NCI-H82 (cell line): Measurements from ENCODE around the gene NELL1.

ENCODE experiments used
- DNase-seq: peaks from one replicate; lab custom pipeline; 2025; lab: John Stamatoyannopoulos, UW

The NELL1 gene

DNA sequence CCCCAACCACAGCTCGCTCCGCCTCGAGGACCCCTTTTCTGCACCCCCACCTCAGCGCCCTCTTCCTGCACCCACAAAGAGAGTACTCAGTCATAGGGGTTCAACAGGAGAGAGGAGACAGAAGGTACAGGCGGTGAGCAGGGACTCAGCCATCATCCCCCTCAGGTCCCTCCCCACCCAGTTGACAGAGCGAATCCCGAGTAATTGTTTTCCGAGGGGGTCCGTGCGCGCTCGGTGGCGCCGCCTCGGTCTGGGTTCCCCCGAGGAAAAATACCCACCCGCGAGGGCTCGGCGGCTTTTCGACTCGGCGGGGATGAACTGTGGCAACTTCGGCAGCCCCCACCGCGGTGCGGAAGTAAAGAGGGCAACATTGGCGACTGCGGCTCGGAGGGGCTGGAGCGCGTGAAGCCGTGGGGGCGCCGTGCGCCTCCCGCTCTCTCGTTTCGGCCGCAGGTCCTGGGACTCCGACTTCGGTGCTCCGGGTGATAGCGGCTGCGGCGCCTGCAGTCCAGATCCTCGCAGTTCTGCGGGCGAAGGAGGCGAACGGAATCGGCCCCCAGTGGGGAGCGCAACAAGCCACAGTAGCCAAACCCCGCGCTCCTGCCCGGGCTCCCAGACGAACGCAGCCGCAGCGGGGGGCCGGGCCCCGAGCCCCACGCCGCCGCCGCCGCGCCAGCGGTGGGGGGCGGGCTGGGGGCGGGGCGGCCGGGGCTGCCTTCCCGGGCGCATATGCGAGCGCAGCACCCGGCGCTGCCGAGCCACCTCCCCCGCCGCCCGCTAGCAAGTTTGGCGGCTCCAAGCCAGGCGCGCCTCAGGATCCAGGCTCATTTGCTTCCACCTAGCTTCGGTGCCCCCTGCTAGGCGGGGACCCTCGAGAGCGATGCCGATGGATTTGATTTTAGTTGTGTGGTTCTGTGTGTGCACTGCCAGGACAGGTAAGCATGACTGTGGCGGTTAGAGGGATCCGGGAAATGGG, at the start of gene NELL1:
Gene NELL1, plus strand, starts transcription at position 743 of the 976 bp plus-strand sequence.
- DNase-seq = peak; percentile 50

DNA sequence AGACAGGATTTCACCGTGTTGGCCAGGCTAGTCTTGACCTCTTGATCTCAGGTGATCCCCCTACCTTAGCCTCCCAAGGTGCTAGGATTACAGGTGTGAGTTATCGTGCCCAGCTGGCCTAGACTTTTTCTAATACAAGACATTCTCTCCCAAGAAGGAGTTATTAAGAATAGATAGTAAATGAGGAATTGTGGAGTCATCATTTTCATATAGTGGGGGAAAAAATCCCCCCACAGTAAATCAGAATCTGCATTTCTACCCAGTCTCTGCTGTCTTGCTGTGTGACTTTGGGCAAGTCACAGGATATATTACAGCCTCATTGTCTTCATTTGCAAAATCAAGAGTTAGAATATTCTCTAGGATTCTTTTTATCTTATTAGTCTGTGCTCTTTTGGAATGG, 48.4 kb upstream of the NELL1 start:
- no peak for DNase-seq

DNA sequence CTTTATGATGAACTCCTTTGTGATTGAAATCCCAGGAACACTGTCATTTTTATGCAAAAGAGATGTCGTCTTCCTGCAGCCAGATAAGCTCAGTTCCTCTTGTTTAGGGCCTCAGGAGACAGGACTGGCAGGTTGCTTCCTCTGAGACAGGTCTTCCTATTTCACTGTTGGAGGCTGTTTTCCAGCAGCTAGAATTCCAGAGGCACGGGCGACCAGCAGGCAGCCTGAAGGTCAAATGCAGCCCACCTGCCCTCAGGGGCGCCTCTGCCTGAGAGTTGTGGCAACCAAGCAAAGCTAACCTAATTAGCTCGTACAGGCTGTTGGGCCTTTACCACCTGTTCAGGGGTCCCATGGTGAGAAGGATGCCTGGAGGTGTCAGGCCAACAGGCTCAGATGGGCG, 47.7 kb upstream of the NELL1 start:
- DNase-seq = peak; percentile 6

DNA sequence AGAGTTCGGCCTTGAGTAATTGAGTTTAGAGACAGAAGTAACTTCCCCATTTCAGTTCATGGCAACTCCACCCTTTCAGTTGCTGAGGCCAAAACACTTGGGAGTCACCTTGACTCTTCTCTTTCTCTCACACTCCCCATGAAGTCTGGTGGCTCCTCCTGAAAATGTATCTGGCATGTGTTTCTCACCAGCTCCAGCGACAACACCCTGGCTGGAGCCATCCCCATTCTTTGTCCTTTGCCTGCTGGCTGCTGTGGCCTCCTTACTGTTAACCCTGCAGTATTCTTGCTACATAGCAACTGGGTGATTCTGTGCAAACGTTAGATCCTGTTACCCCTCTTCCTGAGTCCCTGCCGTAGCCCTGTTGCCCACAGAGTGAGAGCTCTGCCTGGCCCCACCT, 46.1 kb upstream of the NELL1 start:
- DNase-seq = no peak

DNA sequence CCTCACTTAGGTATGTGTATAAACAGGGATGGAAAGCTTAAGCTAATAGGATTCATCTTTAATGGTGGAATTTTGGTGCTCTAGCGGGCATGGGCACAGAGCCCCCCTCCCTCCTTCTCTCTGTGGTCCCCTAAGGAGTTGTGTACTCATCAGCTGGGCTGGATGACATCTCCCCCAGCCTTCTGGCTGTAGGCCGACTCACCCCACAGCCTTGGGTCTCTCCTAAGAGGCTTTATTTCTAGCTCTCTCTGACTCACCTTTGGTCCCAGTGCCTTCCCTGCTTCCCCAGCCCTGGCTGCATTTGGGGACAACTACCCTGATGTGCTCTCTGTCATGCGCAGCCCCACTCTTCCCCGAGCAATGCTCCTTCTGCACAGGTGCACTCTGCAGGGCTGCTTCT, 43.1 kb upstream of the NELL1 start:
- no peak for DNase-seq

DNA sequence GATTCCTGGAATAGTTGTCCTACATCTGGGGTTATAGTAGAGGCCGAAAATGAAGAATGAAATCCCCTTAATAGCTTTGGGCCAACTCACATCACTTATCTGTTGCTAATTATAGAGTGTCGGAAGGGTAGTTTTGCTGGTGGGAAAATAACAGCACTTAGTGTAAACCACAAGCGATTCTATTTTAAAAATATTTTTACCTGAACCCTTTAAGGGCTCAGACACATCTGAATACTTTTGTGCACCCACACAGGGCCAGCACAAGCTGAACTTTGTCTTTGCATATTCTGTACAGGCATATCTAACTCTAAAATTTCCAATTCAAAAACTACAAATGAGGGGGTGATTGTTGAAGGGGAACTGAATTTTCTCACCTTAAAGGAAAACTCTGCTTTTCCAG, 42.4 kb upstream of the NELL1 start:
- no peak for DNase-seq

DNA sequence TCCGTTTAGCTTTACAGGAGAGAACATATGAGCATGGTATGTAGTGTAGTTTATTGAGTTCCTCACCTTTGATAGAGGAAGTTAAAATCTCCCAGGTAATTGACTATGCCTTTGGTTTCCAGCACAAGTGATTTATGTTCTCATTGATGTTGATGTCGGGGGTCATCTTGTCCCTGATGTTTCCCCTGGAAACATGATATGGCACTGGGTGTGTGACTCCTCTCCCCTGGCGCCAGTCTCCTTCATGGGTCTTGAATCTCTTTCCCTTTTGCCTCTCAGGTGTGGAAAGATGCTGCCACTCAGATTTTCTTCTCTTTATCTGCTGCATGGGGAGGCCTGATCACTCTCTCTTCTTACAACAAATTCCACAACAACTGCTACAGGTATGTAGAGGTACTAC, 41.7 kb upstream of the NELL1 start:
- DNase-seq = no peak

DNA sequence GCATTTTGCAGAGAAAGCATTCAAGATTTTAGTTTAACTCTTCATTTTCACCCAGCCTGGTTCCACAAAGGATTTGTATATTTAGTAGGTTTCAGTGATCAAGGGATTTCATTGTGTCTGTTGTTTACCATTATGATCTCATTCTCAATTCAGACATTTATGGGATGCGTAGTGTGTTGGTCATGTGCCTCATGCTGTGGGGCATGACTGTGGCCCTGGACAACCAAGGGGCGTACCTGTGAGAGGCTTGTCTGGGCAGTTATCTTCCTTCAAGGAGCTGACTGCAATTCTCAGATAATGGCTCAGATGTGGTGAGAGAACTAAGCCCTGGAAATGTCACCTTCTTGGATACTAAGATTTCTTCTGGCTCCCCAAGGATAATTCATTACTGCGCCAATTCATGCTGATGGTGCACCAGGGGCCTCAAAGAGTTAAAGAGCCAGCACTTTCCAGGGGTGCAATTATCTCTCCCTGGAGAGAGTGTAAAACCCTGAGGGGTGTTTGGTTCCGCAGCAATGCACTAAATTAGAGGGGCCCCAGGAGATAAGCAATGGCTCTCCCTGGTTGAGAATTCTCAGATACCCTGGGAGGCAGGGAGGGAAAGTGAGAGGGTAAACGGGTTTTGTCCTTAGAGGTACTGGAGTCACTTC, 37.7 kb upstream of the NELL1 start:
- DNase-seq = no peak

DNA sequence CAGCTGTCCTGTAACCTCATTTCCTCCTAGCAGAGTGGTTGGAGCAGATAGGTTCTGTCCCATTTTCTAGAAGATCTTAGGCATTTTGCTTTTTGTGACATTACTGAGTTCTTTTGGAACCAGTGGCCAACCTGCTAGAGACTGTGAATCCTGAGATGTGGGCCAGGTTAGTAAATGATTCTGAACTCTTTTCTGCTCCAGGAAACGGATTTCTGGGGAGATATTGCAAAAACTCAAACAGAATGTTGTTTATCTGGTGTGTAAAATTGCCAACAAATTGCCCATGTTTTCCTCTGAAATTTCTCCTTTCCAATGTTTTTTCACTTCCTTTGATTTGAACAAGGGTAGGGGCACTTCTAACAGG, 37.2 kb upstream of the NELL1 start:
- no peak for DNase-seq

DNA sequence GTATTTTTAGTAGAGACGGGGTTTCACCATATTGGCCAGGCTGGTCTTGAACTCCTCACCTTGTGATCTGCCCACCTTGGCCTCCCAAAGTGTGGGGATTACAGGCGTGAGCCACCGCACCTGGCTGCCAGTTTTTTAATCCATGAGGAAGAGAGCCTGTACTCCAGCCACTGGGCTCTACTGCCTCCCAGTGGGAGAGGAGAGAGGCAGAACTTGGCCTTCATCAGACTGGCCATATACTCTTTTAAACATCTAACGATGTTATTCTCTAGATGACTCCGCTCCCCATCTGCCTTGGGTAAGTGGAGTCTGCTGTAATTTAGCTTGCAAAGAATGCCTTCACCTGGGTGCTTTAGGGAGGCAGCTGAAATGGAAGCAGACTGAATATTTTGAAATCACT, 35.3 kb upstream of the NELL1 start:
- DNase-seq = peak; percentile 61

DNA sequence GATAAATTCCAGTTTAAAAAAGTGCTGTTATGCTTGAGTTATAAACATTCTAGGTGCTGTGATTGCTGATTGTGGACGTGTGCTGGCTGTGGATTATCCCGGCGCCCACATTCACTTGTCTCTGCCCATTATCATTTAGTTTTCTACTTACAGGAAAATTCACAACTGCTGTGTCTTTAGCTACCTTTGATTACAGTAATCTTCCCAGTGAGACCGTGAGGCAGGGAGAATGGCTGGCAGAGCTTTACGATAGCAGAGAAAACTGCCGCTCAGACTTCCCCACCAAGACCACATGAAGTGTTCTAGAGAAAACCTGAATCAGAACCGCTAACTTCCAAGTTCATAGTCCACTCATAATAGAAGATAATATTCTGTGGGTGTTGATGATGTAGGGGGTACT, 34.6 kb upstream of the NELL1 start:
- DNase-seq = no peak

DNA sequence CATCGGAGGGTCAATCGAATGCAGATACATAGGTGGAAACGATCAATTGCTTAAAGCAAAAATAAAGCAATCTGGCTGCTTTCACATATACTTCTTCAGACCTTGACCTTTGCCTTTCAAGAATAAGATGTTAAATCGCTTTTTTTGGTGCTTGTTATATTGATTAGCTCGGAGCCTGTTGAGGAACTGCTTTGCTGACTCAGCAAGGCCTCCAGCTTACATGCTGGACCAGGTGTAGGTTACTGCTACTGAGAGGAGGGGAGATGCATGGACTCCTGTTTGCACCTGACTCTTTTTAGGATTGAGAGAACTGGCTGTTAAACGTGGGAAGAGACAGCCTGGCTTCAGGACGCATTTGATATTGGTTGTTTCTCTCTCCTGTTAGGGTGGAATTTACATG, 31.3 kb upstream of the NELL1 start:
- no peak for DNase-seq

DNA sequence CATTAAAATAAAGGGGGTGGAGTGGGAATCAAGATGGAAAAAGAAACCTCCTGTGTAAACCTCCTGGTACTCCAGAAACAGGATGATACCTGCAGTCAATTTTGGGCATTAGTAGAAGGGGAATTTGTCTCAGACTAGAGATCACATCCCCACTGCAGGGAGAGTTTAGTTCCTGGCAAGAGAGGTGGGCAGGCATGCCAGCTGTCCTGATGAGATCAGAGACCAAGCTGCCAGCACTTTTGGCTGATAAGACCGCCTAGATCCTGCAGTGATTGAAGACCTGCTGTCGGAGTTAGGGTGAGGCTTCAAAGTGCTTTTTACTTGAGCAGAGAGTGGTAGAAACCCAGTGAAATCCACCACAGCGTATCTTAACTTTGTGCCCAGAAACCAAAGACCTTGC, 29.7 kb upstream of the NELL1 start:
- DNase-seq = peak; percentile 5

DNA sequence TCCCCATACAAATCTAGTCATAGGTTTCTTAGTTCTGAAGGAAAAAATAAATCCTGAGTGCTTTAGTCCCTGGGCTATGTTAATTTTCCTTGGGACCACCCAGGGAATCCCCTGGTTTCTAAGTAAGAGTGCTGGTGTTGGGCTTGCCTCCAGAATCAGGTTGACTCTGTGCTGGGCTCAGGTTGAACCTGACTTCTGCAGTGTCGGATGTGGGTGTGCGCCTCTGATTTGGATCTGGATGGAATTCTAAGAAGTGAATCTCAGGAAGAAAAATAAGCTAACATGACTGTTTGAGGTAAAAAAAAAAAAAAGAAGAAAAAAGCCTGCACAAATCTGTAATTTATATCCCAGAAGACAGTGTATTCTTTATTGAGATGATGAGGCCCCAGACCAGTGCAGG, 29.0 kb upstream of the NELL1 start:
- no peak for DNase-seq

DNA sequence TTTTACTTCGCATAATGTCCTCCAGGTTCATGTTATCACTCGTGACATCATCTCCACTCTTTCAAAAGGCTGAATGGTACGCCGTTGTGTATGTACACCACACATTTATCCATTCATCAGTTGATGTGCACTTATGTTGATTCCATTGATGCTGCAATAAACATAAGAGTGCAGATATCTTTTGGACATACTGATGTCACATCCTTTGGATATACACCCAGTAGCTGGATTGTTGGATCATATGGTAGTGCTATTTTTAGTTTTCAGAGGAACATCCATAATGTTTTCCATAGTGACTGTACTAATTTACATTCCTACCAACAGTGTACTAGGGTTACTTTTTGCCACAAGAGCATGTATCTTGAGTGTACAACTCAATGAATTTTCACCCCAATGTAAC, 25.0 kb upstream of the NELL1 start:
- no peak for DNase-seq

DNA sequence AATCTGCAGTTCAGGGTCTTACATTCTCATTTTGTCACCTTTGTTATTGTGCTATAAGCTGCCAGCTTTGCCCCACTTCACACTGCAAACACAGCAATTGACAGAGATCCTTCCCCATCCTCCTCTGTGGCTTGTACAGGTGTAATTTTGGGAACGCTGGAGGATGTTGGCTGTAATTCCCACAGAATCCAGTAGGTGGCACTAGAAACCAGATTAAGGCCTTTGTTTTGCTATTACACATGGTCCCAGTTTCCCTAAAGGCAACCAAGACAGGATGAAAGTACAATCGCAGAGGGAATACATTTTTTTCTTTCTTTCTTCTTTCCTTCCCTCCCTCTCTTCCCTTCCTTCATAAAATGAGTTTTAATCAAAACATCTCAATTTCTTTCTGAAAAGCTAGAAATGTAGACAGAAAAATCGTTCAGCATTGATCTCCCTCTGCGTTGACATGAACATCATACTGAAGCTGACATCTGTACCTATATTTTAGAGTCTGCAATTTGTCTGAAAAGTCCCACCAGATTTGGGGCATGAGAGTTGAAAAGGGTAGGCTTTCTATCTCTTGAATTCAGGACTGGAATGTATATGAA, 21.3 kb upstream of the NELL1 start:
- DNase-seq = peak; percentile 74

DNA sequence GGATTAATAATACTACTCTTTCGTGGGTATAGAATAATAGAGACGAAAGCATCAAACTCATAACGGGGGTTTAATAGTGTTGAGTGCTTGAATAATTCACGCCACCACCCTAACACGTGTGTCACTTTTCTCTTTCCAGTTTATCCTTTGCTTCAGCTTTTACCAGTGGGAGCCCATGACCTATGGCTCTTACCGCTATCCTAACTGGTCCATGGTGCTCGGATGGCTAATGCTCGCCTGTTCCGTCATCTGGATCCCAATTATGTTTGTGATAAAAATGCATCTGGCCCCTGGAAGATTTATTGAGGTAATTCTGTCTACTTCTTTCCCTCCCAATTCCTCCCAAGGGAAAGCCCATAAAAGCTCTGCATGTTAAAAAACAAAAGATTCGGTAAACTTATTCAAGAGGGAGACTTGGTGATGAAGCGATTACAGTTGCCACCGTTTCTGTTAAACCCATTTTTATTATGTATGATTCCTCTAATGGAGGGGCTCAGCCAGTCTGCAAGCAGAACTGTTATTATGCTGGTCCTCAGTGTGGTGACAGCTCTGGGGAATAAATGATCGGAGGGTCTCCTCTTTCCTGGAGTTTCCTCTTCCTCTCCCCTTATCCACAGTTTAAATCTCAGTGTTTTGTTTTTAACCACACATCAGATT, 17.1 kb upstream of the NELL1 start:
- DNase-seq = no peak

DNA sequence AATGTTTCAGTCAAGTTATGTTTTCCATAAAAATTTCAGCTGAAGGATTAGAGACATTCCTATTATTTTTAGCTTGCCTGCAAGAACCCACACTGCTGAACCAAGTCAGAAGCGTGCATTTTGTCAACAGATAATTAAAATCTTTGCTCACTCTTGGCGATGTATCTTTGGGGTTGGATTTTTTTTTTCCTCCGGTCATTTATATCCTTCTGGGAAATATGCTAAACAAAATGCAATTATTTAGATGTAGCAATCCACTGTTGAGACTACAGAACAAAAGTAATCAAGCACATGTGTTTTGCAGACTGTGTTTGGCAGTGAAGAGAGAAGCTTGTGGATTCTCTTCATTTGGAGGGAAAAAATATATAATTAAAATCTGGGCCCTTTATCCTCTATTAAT, 15.3 kb upstream of the NELL1 start:
- DNase-seq = no peak

DNA sequence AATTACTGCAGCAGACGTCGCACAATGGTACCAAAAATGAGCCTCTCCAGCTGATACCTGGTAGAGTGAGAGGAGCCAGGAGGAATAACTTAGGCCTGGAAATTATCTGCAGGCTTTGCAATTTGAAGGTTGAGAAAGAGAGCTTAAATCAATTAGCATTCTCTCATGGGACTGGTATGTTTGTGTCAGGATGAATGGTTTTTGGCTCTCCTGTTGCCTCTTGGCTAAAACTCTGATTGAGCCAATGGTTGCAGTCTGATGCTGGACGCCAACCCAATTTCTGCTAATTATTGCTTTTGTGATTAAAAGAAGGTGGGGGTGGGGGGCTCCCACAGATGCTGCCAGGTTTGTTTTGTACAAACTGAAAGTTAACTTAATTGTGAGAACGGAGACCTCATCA, 12.5 kb upstream of the NELL1 start:
- DNase-seq = no peak

DNA sequence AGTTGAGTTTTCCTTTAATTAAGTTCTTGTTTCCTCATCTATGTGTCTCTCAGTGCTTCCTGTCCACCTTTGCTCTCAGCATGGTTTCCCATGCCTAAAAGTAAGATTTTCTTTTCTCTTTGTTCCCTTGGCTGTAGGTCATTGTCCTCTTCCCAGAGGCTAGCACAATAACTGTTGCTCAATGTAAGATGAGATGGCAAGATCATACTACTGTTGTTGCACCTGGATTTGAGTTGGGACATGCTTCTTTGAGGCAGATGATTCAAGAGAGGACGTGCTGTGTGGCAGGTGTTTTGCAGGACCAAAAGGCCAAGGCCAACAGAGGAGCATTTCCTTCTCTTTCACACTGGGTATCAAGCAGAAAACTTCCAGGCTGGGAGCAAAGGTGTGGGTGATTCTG, 11.3 kb upstream of the NELL1 start:
- no peak for DNase-seq

DNA sequence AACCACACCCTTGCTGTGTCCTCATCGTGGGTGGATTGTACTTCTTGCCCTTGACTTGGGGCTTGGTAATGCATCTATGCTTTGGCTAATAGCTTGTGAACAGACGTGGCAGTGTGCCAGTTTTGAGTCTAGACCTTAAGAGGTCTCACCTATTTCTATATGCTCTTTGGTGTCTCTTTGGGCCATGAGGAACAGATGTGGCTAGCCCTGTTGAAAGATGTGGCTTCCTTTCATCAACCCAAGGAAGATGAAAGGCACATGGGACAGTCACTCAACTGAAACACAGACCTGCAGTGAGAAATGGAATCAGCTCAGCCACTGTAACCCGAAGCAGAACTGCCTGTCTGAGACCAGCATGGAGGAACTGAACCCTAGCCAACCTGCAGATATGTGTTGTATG, 7.9 kb upstream of the NELL1 start:
- DNase-seq = no peak

DNA sequence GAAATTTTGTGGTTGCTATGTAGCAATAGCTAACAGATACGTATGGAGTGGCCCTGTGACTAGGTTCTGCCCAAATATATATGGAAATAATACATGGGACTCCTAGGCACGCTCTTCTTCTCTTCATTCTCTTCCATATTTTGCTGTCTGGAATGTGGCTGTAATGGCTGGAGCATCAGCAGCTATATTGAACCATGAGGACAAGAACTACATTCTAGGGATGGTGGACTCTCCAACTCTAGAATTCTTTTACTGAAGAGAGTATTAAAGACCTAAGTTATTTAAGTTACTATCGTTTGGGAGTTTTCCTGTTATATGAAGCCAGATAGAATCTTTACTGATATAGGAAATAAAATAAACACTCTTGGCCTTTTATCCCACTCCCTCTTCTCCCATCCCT, 7.5 kb upstream of the NELL1 start:
- no peak for DNase-seq
